Right lung (tissue), 5 donors: ENCODE data around the gene CYGB. TPM values are rescaled to one million over a fixed set of nuclear protein-coding genes. Genes with fewer than 3 reads are reported as not detected.
"Not testable (repeated sequence)": the region's sequence is repeated elsewhere in the genome, so short reads cannot be mapped to it uniquely, and the experiment has no call there.

ENCODE experiments used
- DNase-seq, 2 donors: peaks; one replicate each; pipeline ENCODE4 v3.0.0-alpha.2; 2013
- polyA plus RNA-seq, 5 donors: library from polyadenylated mRNA; unstranded; fragments of 120-200 nt; gene quantifications; one replicate each; pipeline versions ENCODE4 v1.2.1 to v1.2.3, GENCODE V29; 2013; ENCODE audit warnings: inconsistent platforms in 1 of 5, low replicate concordance in 1 of 5; ENCODE audit not compliant: insufficient read length in 5 of 5, insufficient read depth in 1 of 5

The CYGB gene
- polyA plus RNA-seq, 5 donors = 16.5 to 43.8 (median 30.4) TPM

GRCh38 chr17:76527016-76527415, 10.5 kb downstream of the CYGB start:
- DNase-seq = not testable (repeated sequence)

- not testable (repeated sequence) for DNase-seq
Observed at GRCh38 chr17:76525513-76525833, 12.0 kb downstream of the CYGB start.

GRCh38 chr17:76524598-76525512, 12.7 kb downstream of the CYGB start:
- no peak for DNase-seq

GRCh38 chr17:76523084-76524037, 14.1 kb downstream of the CYGB start:
- no peak for DNase-seq

- DNase-seq = not testable (repeated sequence)
Observed at GRCh38 chr17:76521683-76522082, 15.8 kb downstream of the CYGB start.

GRCh38 chr17:76521262-76521661, 16.2 kb downstream of the CYGB start:
- DNase-seq = no peak

GRCh38 chr17:76519048-76519966, 18.2 kb downstream of the CYGB start:
- DNase-seq = no peak

GRCh38 chr17:76517638-76518038, 19.9 kb downstream of the CYGB start:
- no peak for DNase-seq

GRCh38 chr17:76515274-76515949, 22.1 kb downstream of the CYGB start:
- no peak for DNase-seq

- DNase-seq = not testable (repeated sequence)
Observed at GRCh38 chr17:76514355-76514754, 23.2 kb downstream of the CYGB start.

GRCh38 chr17:76513306-76513692, 24.2 kb downstream of the CYGB start:
- DNase-seq = no peak

GRCh38 chr17:76512366-76513305, 24.9 kb downstream of the CYGB start:
- no peak for DNase-seq

- DNase-seq = no peak
Observed at GRCh38 chr17:76511668-76512365, 25.7 kb downstream of the CYGB start.

GRCh38 chr17:76510831-76511244, 26.7 kb downstream of the CYGB start:
- DNase-seq = no peak

GRCh38 chr17:76508472-76509063, 28.9 kb downstream of the CYGB start:
- not testable (repeated sequence) for DNase-seq

- no peak for DNase-seq
Observed at GRCh38 chr17:76506408-76507345, 30.8 kb downstream of the CYGB start.

GRCh38 chr17:76504117-76504516, 33.4 kb downstream of the CYGB start:
- DNase-seq = no peak
